IMR-90 (cell line): ENCODE results near the gene DYNLT2. TPM values are rescaled to one million over a fixed set of nuclear protein-coding genes. Genes with fewer than 3 reads are reported as not detected.

ENCODE experiments used
- ATAC-seq: fragments of 200-7000 bp; cut with Tn5 transposase; 2 replicates; pipeline ENCODE4 v1.9.1; 2020; ENCODE audit warnings: low read depth, mild to moderate bottlenecking, moderate library complexity
- BruUV-seq: library from RNA; stranded (reverse); fragments of 400-500 nt; replicated peaks from 2 replicates; lab custom pipeline; 2021; lab: Mats Ljungman, UMichigan
- CTCF ChIA-PET: fragments of 300-600 bp; formaldehyde crosslinking; extraction: SDS; loops from one replicate; lab custom pipeline; 2021; ENCODE audit warnings: antibody characterized with exemption; lab: Yijun Ruan, JAX
- POLR2A ChIA-PET: fragments of 300-600 bp; sonication (Branson Sonifier 250); formaldehyde crosslinking; loops from one replicate; lab custom pipeline; 2022; ENCODE audit warnings: antibody characterized with exemption; ENCODE audit not compliant: unreplicated experiment; lab: Charles Lee
- DNase-seq: peaks from one replicate; pipeline ENCODE4 v3.0.0; 2013
- H2AFZ ChIP-seq: replicated peaks from 2 replicates; pipeline ENCODE3; 2013; ENCODE audit warnings: low read length, mild to moderate bottlenecking; ENCODE audit not compliant: poor library complexity
- H2AK5ac ChIP-seq: 2 replicates; pipeline ENCODE4 v1.6.1; 2013; ENCODE audit warnings: low read depth, low read length, inconsistent platforms
- H2AK9ac ChIP-seq: replicated peaks from 2 replicates; pipeline ENCODE3; 2013; ENCODE audit warnings: mild to moderate bottlenecking, low read depth, low read length, moderate library complexity; ENCODE audit not compliant: poor library complexity
- H2BK120ac ChIP-seq: 2 replicates; pipeline ENCODE4 v1.6.1; 2013; ENCODE audit warnings: low read depth, low read length, inconsistent platforms
- H2BK15ac ChIP-seq: 3 replicates; pipeline ENCODE4 v1.6.1; 2013; ENCODE audit warnings: low read depth, low read length, inconsistent platforms
- H2BK20ac ChIP-seq: 2 replicates; pipeline ENCODE4 v1.6.1; 2013; ENCODE audit warnings: low read depth, mild to moderate bottlenecking, inconsistent platforms, low read length, moderate library complexity
- H2BK5ac ChIP-seq: 2 replicates; pipeline ENCODE4 v1.6.1; 2013; ENCODE audit warnings: mild to moderate bottlenecking, low read depth, low read length, inconsistent platforms; ENCODE audit not compliant: poor library complexity, severe bottlenecking
- H3K14ac ChIP-seq: replicated peaks from 2 replicates; pipeline ENCODE4 v1.6.1; 2013; ENCODE audit warnings: low read depth, low read length, inconsistent platforms
- H3K18ac ChIP-seq: 2 replicates; pipeline ENCODE4 v1.6.1; 2013; ENCODE audit warnings: low read depth, low read length, control low read depth
- H3K23ac ChIP-seq: 2 replicates; pipeline ENCODE4 v1.6.1; 2013; ENCODE audit warnings: low read depth, low read length, inconsistent platforms
- H3K27ac ChIP-seq: 2 replicates; pipeline ENCODE4 v1.5.1; 2013; ENCODE audit warnings: mild to moderate bottlenecking, control low read depth, low read length; ENCODE audit not compliant: insufficient read depth
- H3K27me3 ChIP-seq: 2 replicates; pipeline ENCODE4 v1.6.1; 2013; ENCODE audit warnings: low read length; ENCODE audit not compliant: control insufficient read depth, insufficient read depth
- H3K36me3 ChIP-seq: 2 replicates; pipeline ENCODE4 v1.6.1; 2013; ENCODE audit warnings: low read length, mixed read lengths; ENCODE audit not compliant: control insufficient read depth, insufficient read depth
- H3K4ac ChIP-seq: 2 replicates; pipeline ENCODE4 v1.6.1; 2013; ENCODE audit warnings: low read depth, low read length, inconsistent platforms
- H3K4me1 ChIP-seq: 2 replicates; pipeline ENCODE4 v1.6.1; 2013; ENCODE audit warnings: low read length, mixed read lengths; ENCODE audit not compliant: control insufficient read depth, insufficient read depth
- H3K4me2 ChIP-seq: 2 replicates; pipeline ENCODE4 v1.6.1; 2013; ENCODE audit warnings: low read depth, mild to moderate bottlenecking, control low read depth, low read length, moderate library complexity
- H3K4me3 ChIP-seq: 2 replicates; pipeline ENCODE4 v1.5.1; 2013; ENCODE audit warnings: low read depth, mild to moderate bottlenecking, control low read depth, low read length, moderate library complexity; ENCODE audit not compliant: insufficient read depth
- H3K56ac ChIP-seq: 2 replicates; pipeline ENCODE4 v1.6.1; 2013; ENCODE audit warnings: low read length, inconsistent platforms; ENCODE audit not compliant: insufficient read depth; ENCODE audit errors: extremely low read depth
- H3K79me1 ChIP-seq, 2 experiments: 2 replicates each; pipeline ENCODE4 v1.6.1; 2013; ENCODE audit warnings: low read length in 2 of 2, inconsistent platforms in 1 of 2, low read depth in 1 of 2
- H3K9ac ChIP-seq: 2 replicates; pipeline ENCODE4 v1.6.1; 2013; ENCODE audit warnings: low read depth, low read length, control low read depth
- H3K9me1 ChIP-seq: 2 replicates; pipeline ENCODE4 v1.6.1; 2013; ENCODE audit warnings: low read length, inconsistent platforms; ENCODE audit not compliant: insufficient read depth
- H3K9me3 ChIP-seq: 2 replicates; pipeline ENCODE4 v1.6.1; 2013; ENCODE audit warnings: low read length; ENCODE audit not compliant: control insufficient read depth, insufficient read depth
- H4K20me1 ChIP-seq: 2 replicates; pipeline ENCODE4 v1.6.1; 2013; ENCODE audit warnings: low read length, inconsistent platforms; ENCODE audit not compliant: insufficient read depth
- H4K5ac ChIP-seq: 2 replicates; pipeline ENCODE4 v1.6.1; 2013; ENCODE audit warnings: mild to moderate bottlenecking, low read depth, low read length, control low read depth
- H4K8ac ChIP-seq, 2 experiments: 2 replicates each; pipeline ENCODE4 v1.6.1; 2013; ENCODE audit warnings: low read depth in 2 of 2, low read length in 2 of 2, control low read depth in 1 of 2, inconsistent platforms in 1 of 2
- H4K91ac ChIP-seq: 2 replicates; pipeline ENCODE4 v1.6.1; 2013; ENCODE audit warnings: low read depth, low read length, inconsistent platforms; ENCODE audit not compliant: insufficient read depth
- BHLHE40 ChIP-seq: fragments of 150-350 bp; IDR thresholded peaks from 2 replicates; pipeline ENCODE4 v1.6.1; 2016; ENCODE audit warnings: mild to moderate bottlenecking, low read depth, low read length
- CEBPB ChIP-seq: IDR thresholded peaks from 2 replicates; pipeline ENCODE4 v1.6.1; 2012; ENCODE audit warnings: low read depth, low read length, improper control_type of control experiment
- CHD1 ChIP-seq: IDR thresholded peaks from 2 replicates; pipeline ENCODE4 v1.6.1; 2012; ENCODE audit warnings: low read depth, low read length, improper control_type of control experiment
- FOS ChIP-seq: fragments of 150-350 bp; IDR thresholded peaks from 2 replicates; pipeline ENCODE4 v1.6.1; 2016; ENCODE audit warnings: low read depth, low read length
- MAFK ChIP-seq: IDR thresholded peaks from 2 replicates; pipeline ENCODE4 v1.6.1; 2012; ENCODE audit warnings: low read depth, low read length, improper control_type of control experiment
- MAZ ChIP-seq: IDR thresholded peaks from 2 replicates; pipeline ENCODE4 v1.6.1; 2012; ENCODE audit warnings: low read depth, mild to moderate bottlenecking, low read length, improper control_type of control experiment, moderate library complexity, borderline replicate concordance
- MXI1 ChIP-seq: IDR thresholded peaks from 2 replicates; pipeline ENCODE4 v1.6.1; 2012; ENCODE audit warnings: low read depth, mild to moderate bottlenecking, low read length, moderate library complexity, borderline replicate concordance
- NFE2L2 ChIP-seq: fragments of 150-350 bp; IDR thresholded peaks from 2 replicates; pipeline ENCODE4 v1.6.1; 2016; ENCODE audit warnings: low read depth, mild to moderate bottlenecking, low read length
- POLR2A ChIP-seq: IDR thresholded peaks from 2 replicates; pipeline ENCODE4 v1.6.1; 2012; ENCODE audit warnings: mild to moderate bottlenecking, low read depth, low read length
- RAD21 ChIP-seq: IDR thresholded peaks from 2 replicates; pipeline ENCODE4 v1.6.1; 2012; ENCODE audit warnings: low read length, improper control_type of control experiment
- RCOR1 ChIP-seq: IDR thresholded peaks from 2 replicates; pipeline ENCODE4 v1.6.1; 2012; ENCODE audit warnings: mild to moderate bottlenecking, low read length, improper control_type of control experiment; ENCODE audit not compliant: insufficient replicate concordance
- RFX5 ChIP-seq: IDR thresholded peaks from 2 replicates; pipeline ENCODE4 v1.8.0; 2012; ENCODE audit warnings: low read depth, mild to moderate bottlenecking, low read length, moderate library complexity
- SMC3 ChIP-seq: fragments of 150-350 bp; IDR thresholded peaks from 2 replicates; pipeline ENCODE4 v1.6.1; 2016; ENCODE audit warnings: low read depth, mild to moderate bottlenecking, antibody characterized with exemption, low read length, moderate library complexity
- WGBS, 2 experiments: methylation state at CpG; one replicate each; pipeline versions ENCODE4 v1.1.5 to v1.1.7; 2013; ENCODE audit warnings: missing lambda C conversion rate in 2 of 2; ENCODE audit not compliant: insufficient read length in 1 of 2; ENCODE audit errors: extremely low coverage in 2 of 2; 5-methylcytosine and 5-hydroxymethylcytosine counted together
- dilution Hi-C: fragments of 300-500 bp; cut with HindIII; formaldehyde crosslinking; loops from one replicate; pipeline ENCODE4 v1.14.3; 2018; ENCODE audit warnings: low sequenced_read_pairs; ENCODE audit not compliant: unreplicated experiment
- in situ Hi-C: fragments of 300-500 bp; cut with MboI; formaldehyde crosslinking; loops from 3 replicates; pipeline ENCODE4 v1.14.3; 2019; ENCODE audit warnings: low sequenced_read_pairs, inconsistent platforms, mixed read lengths
- intact Hi-C: fragments of 100-400 bp; cut with micrococcal nuclease; formaldehyde crosslinking; loops from 2 replicates; pipeline ENCODE4 v1.10.0; 2022
- polyA plus RNA-seq, 3 experiments: library from polyadenylated mRNA; depleted of rRNA; stranded (reverse); fragments of >200 nt; gene quantifications; 2 replicates each; pipeline ENCODE4 v1.2.3, GENCODE V29; 2012; ENCODE audit warnings: low replicate concordance in 1 of 3
- total RNA-seq: library from RNA; depleted of rRNA; stranded (reverse); fragments of >200 nt; gene quantifications from 2 replicates; pipeline ENCODE4 v1.2.3, GENCODE V29; 2012
- TF ChIP-seq, protein P1 (sequence below): fragments of 150-350 bp; IDR thresholded peaks from 2 replicates; pipeline ENCODE4 v1.6.1; 2016; ENCODE audit warnings: low read depth, mild to moderate bottlenecking, low read length, moderate library complexity, borderline replicate concordance

Gene DYNLT2
- total and polyA plus RNA-seq, 2 of the 4 experiments (the other 2 are of a cell fraction): 0.36 to 0.44 TPM

DNA sequence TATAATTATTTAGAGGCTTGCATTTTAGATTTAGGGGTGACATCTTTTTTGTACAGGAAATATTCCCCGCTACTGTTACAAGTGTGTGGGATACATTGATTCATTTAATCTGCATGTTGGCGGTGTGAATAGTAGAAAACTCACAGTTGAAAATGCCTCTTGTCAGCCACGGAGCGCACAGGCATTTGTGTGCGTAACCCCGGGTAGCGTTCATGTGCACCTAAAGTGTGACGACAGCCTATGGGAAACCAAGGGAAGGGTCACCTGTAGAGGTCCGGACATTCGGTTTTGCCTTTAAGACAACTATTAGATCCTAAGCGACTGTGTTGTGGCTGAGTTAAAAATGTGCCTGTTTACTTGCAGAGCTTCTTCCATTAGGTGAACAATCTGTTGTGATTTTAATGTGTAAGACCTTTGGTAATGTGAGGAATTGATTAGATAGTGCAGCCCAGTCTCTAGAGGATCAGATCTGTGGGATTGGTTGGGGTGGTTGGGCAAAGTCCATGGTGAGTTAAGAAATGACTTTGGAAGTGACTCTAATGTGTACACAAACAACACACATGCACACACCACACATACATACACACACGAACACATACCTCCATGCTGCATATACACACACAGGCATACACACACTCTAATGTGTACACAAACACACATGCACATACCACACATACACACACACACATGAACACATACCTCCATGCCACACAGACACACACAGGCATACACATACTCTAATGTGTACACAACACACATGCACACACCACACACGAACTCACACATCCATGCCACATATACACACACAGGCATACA, 15.8 kb upstream of the DYNLT2 start:
- WGBS, 2 experiments: 95% methylated on average over 9 of the region's 13 CpGs; no CpG with 5 or more reads in 1 of the 2 experiments
- CTCF ChIA-PET: no interaction called here
- Histone ChIP-seq H3K9ac (no peak overlapping the region), H3K36me3 (peaks cover 36% of the 10 kb centered on the region), H2BK120ac (peak overlapping the region; percentile 27), H3K4ac (peak overlapping the region; percentile 73), H2AK5ac (peak overlapping the region; percentile 85), H3K79me1 (peaks cover 3 to 7% of the 10 kb centered on the region in 2 experiments; a peak in 2 of 4 replicates), H4K91ac (peak overlapping the region; percentile 70), H4K5ac (peak overlapping the region; percentile 93), H2BK20ac (peak overlapping the region; percentile 19), H3K4me1 (peaks cover 21% of the 10 kb centered on the region), H3K4me2 (no peak overlapping the region), H2BK15ac (peak overlapping the region; percentile 86; the same call in 2 of the 3 replicates), H3K27me3 (no peaks in the 10 kb centered on the region), H3K23ac (peak overlapping the region; percentile 51; the same call in 1 of the 2 replicates), H2AK9ac (peak overlapping the region; percentile 26), H2AFZ (no peak overlapping the region), H3K9me3 (no peaks in the 10 kb centered on the region), H4K20me1 (no peaks in the 10 kb centered on the region), H3K18ac (peak overlapping the region; percentile 96), H4K8ac (peak overlapping the region in 1 of 2 experiments; percentile 86; a peak in 3 of 4 replicates), H3K56ac (no peak overlapping the region), H3K9me1 (peaks cover 8% of the 10 kb centered on the region), H2BK5ac (peak overlapping the region; percentile 44), H3K4me3 (no peak overlapping the region), H3K27ac (peak overlapping the region; percentile 75; the same call in 1 of the 2 replicates), H3K14ac (0 out of 2 replicates have a peak overlapping the region, but pooled peaks have one; percentile 25)
- in situ Hi-C loops: no loop called here
- ATAC-seq (no peak), DNase-seq (no peak)
- POLR2A ChIA-PET: no interaction called here
- TF ChIP-seq, protein P1, sequence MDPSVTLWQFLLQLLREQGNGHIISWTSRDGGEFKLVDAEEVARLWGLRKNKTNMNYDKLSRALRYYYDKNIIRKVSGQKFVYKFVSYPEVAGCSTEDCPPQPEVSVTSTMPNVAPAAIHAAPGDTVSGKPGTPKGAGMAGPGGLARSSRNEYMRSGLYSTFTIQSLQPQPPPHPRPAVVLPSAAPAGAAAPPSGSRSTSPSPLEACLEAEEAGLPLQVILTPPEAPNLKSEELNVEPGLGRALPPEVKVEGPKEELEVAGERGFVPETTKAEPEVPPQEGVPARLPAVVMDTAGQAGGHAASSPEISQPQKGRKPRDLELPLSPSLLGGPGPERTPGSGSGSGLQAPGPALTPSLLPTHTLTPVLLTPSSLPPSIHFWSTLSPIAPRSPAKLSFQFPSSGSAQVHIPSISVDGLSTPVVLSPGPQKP: no peak
- TF ChIP-seq POLR2A (no peak), CHD1 (no peak), RCOR1 (no peak), SMC3 (no peak), BHLHE40 (no peak), RFX5 (no peak), MAFK (no peak), MXI1 (no peak), MAZ (no peak), CEBPB (no peak), NFE2L2 (no peak), FOS (no peak), RAD21 (no peak)
- dilution Hi-C loops: no loop called here
- BruUV-seq: no TSS peak
- intact Hi-C loops: loop anchor here (1.0 kb wide), 2 partner anchors 14 to 44 kb away; no protein-coding TSS in a partner anchor
